ENCODE data around the gene VEPH1. TPM values are rescaled to one million over a fixed set of nuclear protein-coding genes. Genes with fewer than 3 reads are reported as not detected.

Gene VEPH1
- polyA plus RNA-seq, 1 donor (not counting 4 experiments of a cell fraction or from before 2014, with no cell fraction given): 0.21 TPM

DNA sequence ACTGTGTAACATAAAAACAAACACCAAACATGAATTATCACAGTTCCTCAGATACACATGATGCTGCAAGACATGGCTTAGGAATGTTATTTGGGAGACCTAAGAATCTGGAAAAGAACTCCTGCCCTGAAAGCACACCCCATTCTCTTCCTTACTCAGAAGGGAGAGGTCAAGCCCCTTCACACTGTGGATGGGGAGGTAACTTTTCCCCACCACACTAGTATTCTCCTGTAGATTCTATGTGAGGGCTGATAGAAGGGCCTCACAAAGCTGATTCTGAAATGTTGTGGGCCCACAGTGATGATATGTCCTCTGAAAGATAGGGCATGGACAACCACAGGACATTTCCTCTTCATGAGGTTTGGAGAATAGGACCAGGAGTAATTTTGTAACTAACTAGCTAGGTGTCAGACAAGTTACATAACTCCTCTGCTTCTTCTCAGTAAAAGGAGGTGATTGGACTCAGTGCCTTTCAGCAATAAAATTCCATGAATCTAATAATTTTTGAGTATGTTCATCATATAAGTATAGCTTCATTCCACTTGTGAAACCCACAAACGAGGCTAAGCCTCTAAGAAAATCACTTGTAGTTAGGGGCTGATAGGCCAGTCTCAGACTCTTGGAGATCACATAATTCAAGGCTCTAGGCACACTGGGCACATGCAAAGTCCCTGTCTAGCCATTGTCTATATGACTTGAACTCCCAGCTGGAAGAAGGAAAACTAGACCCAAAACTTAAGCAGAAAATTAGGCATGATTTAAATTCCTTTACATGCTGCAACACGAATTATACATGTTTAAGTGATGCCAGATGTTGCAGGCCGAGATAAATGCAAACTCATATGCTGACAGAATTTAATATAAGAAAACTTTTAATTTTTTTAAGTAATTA is 59.1 kb downstream of the VEPH1 start:
- dilution Hi-C loops (cut with MboI; ENCODE audit: extremely low pct_ligation_motif_present, low sequenced_read_pairs): no loop called here
- H3K27me3 ChIP-seq (ENCODE audit: control insufficient read depth, extremely low read depth, insufficient read depth, low read length): no peaks in the 10 kb centered on the region
- H3K9me1 ChIP-seq (ENCODE audit: control insufficient read depth, extremely low read depth, insufficient read depth, low read length): no peaks in the 10 kb centered on the region
- H4K20me1 ChIP-seq (ENCODE audit: control insufficient read depth, extremely low read depth, insufficient read depth, low read length): no peaks in the 10 kb centered on the region
- no peak overlapping the region for H2AFZ ChIP-seq (ENCODE audit: control insufficient read depth, low read length)
- H3K79me2 ChIP-seq (ENCODE audit: control insufficient read depth, insufficient read depth, low read length): no peaks in the 10 kb centered on the region
- no peak overlapping the region for H3K9ac ChIP-seq (ENCODE audit: control insufficient read depth, extremely low read depth, insufficient read depth, low read length)
- no peak overlapping the region for H3K27ac ChIP-seq (ENCODE audit: control insufficient read depth, insufficient read depth, low read length)
- DNase-seq (ENCODE audit: low read depth, low spot score) (no peak), FAIRE-seq (peak; percentile 34)
- H3K36me3 ChIP-seq (ENCODE audit: control insufficient read depth in 2 of 2, extremely low read depth in 1 of 2, insufficient read depth in 2 of 2, low read length in 2 of 2): no peaks in the 10 kb centered on the region
- no peaks in the 10 kb centered on the region for H3K4me1 ChIP-seq (ENCODE audit: control insufficient read depth, extremely low read depth, insufficient read depth, low read length)
- no peaks in the 10 kb centered on the region for H3K9me3 ChIP-seq (ENCODE audit: control insufficient read depth, low read depth, low read length)
- TF ChIP-seq EZH2 (IDR thresholded peaks at IDR 0.05; ENCODE audit: low read length): no peak
- TF ChIP-seq CTCF (optimal IDR thresholded peaks at IDR 0.05 in 1 of 3, IDR thresholded peaks at IDR 0.05 in 1 of 3, conservative IDR thresholded peaks at IDR 0.05 in 1 of 3; ENCODE audit: extremely low read depth in 1 of 3, insufficient read depth in 2 of 3, low read length in 3 of 3): no peak
- H3K4me3 ChIP-seq (ENCODE audit: control insufficient read depth in 2 of 3, extremely low read depth in 1 of 3, insufficient read depth in 2 of 3, low read depth in 1 of 3, low read length in 3 of 3): no peak overlapping the region
- no peak overlapping the region for H3K4me2 ChIP-seq (ENCODE audit: control insufficient read depth, extremely low read depth, insufficient read depth, low read depth, low read length)

DNA sequence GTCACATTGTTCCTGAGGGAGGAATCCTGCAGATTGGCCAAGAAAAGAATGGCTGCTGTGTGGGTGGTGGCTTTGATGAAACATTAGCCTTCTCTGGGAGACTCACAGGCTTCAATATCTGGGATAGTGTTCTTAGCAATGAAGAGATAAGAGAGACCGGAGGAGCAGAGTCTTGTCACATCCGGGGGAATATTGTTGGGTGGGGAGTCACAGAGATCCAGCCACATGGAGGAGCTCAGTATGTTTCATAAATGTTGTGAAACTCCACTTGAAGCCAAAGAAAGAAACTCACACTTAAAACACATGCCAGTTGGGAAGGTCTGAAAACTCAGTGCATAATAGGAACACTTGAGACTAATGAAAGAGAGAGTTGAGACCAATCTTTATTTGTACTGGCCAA is 60.5 kb downstream of the VEPH1 start:
- Histone ChIP-seq H3K4me1 (ENCODE audit: control insufficient read depth, extremely low read depth, insufficient read depth, low read length) (peaks cover 3% of the 10 kb centered on the region), H3K9me1 (ENCODE audit: control insufficient read depth, extremely low read depth, insufficient read depth, low read length) (no peaks in the 10 kb centered on the region), H3K9ac (ENCODE audit: control insufficient read depth, extremely low read depth, insufficient read depth, low read length) (no peak overlapping the region), H3K9me3 (ENCODE audit: control insufficient read depth, low read depth, low read length) (no peaks in the 10 kb centered on the region), H3K27ac (ENCODE audit: control insufficient read depth, insufficient read depth, low read length) (no peak overlapping the region), H3K4me3 (ENCODE audit: control insufficient read depth in 2 of 3, extremely low read depth in 1 of 3, insufficient read depth in 2 of 3, low read depth in 1 of 3, low read length in 3 of 3) (no peak overlapping the region), H3K79me2 (ENCODE audit: control insufficient read depth, insufficient read depth, low read length) (no peaks in the 10 kb centered on the region), H3K4me2 (ENCODE audit: control insufficient read depth, extremely low read depth, insufficient read depth, low read depth, low read length) (no peak overlapping the region), H2AFZ (ENCODE audit: control insufficient read depth, low read length) (no peak overlapping the region), H3K27me3 (ENCODE audit: control insufficient read depth, extremely low read depth, insufficient read depth, low read length) (peaks cover 8% of the 10 kb centered on the region), H4K20me1 (ENCODE audit: control insufficient read depth, extremely low read depth, insufficient read depth, low read length) (no peaks in the 10 kb centered on the region), H3K36me3 (ENCODE audit: control insufficient read depth in 2 of 2, extremely low read depth in 1 of 2, insufficient read depth in 2 of 2, low read length in 2 of 2) (no peaks in the 10 kb centered on the region)
- no peak for DNase-seq (ENCODE audit: low read depth, low spot score)
- no peak for FAIRE-seq
- no peak for TF ChIP-seq EZH2 (IDR thresholded peaks at IDR 0.05; ENCODE audit: low read length)
- TF ChIP-seq CTCF (optimal IDR thresholded peaks at IDR 0.05 in 1 of 3, IDR thresholded peaks at IDR 0.05 in 1 of 3, conservative IDR thresholded peaks at IDR 0.05 in 1 of 3; ENCODE audit: extremely low read depth in 1 of 3, insufficient read depth in 2 of 3, low read length in 3 of 3): no peak
- dilution Hi-C loops (cut with MboI; ENCODE audit: extremely low pct_ligation_motif_present, low sequenced_read_pairs): no loop called here
